Measurements from ENCODE around the gene TMEM89. TPM values are rescaled to one million over a fixed set of nuclear protein-coding genes. Genes with fewer than 3 reads are reported as not detected.

TMEM89 gene
- total and polyA plus RNA-seq, 7 donors: not detected

GRCh38 chr3:48625600-48625999, 4.0 kb upstream of the TMEM89 start:
- Histone ChIP-seq H3K9me3 (no peaks in the 10 kb centered on the region), H3K36me3 (ENCODE audit: insufficient read depth in 1 of 2, low read depth in 1 of 2) (peaks cover 2 to 50% of the 10 kb centered on the region in 2 donors), H3K4me3 (no peak overlapping the region), H3K27ac (no peak overlapping the region), H3K4me1 (no peaks in the 10 kb centered on the region), H3K27me3 (ENCODE audit: insufficient read depth in 3 of 3, low read length in 2 of 3) (no peaks in the 10 kb centered on the region)
- ATAC-seq (no peak), DNase-seq (no peak)
- no peak for TF ChIP-seq CTCF (IDR thresholded peaks at IDR 0.05)
- 88 to 91% (median 89%) methylated on average over 6 of the region's 6 CpGs for WGBS, 3 donors
- intact Hi-C loops (cut with DNase I): no loop called here

- intact Hi-C loops (cut with DNase I): no loop called here
- H3K27me3 ChIP-seq (ENCODE audit: insufficient read depth in 3 of 3, low read length in 2 of 3): no peaks in the 10 kb centered on the region
- ATAC-seq: no peak
- H3K9me3 ChIP-seq: no peaks in the 10 kb centered on the region
- H3K36me3 ChIP-seq (ENCODE audit: insufficient read depth in 1 of 2, low read depth in 1 of 2): peaks cover 2 to 42% of the 10 kb centered on the region in 2 donors
- 83 to 94% (median 84%) methylated on average over 10 of the region's 10 CpGs for WGBS, 3 donors
- no peaks in the 10 kb centered on the region for H3K4me1 ChIP-seq
- DNase-seq: no peak
- TF ChIP-seq CTCF (IDR thresholded peaks at IDR 0.05): no peak
- no peak overlapping the region for H3K4me3 ChIP-seq
- H3K27ac ChIP-seq: no peak overlapping the region
Observed at GRCh38 chr3:48624767-48625166, 3.2 kb upstream of the TMEM89 start.

GRCh38 chr3:48623851-48624547, 2.4 kb upstream of the TMEM89 start:
- Histone ChIP-seq H3K9me3 (no peaks in the 10 kb centered on the region), H3K27me3 (ENCODE audit: insufficient read depth in 3 of 3, low read length in 2 of 3) (no peaks in the 10 kb centered on the region), H3K36me3 (ENCODE audit: insufficient read depth in 1 of 2, low read depth in 1 of 2) (peaks cover 2 to 37% of the 10 kb centered on the region in 2 donors), H3K27ac (no peak overlapping the region), H3K4me3 (no peak overlapping the region), H3K4me1 (no peaks in the 10 kb centered on the region)
- DNase-seq (no peak), ATAC-seq (no peak)
- WGBS, 3 donors: 76 to 82% (median 78%) methylated on average over 6 of the region's 6 CpGs
- intact Hi-C loops (cut with DNase I): no loop called here
- no peak for TF ChIP-seq CTCF (IDR thresholded peaks at IDR 0.05)

- DNase-seq (no peak), ATAC-seq (no peak)
- intact Hi-C loops (cut with DNase I): no loop called here
- TF ChIP-seq CTCF (IDR thresholded peaks at IDR 0.05): no peak
- Histone ChIP-seq H3K36me3 (ENCODE audit: insufficient read depth in 1 of 2, low read depth in 1 of 2) (peaks cover 0 to under 1% of the 10 kb centered on the region in 2 donors), H3K4me1 (no peaks in the 10 kb centered on the region), H3K9me3 (peaks cover 13% of the 10 kb centered on the region), H3K27me3 (ENCODE audit: insufficient read depth in 3 of 3, low read length in 2 of 3) (no peaks in the 10 kb centered on the region), H3K4me3 (no peak overlapping the region), H3K27ac (no peak overlapping the region)
- WGBS, 3 donors: 82 to 84% (median 83%) methylated on average over 7 of the region's 7 CpGs
Observed at GRCh38 chr3:48619541-48620524, 1.7 kb downstream of the TMEM89 start.

All from psoas muscle (tissue), 8 donors.